ENCODE measurements around the gene MRPL33.

DNA sequence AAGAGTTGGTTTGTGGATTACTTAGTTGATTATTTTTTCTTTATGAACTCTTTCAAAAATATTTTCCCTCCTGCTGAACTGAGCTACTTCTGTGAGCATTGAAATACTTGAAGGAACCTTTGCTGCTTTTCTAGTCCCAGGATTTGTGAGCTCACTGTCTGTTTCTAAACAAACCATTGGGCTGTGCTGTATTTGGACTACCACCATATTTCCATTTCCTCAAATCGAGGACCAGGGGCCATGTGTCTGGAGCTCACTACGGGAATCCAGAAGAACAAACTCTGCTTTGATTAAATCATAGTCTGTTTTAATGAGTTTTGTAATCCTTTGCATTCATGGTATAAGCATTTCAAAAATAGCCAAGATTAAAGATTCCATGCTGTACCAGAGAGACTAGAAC is 1.3 kb downstream of the MRPL33 start:
- TF ChIP-seq, protein P1, sequence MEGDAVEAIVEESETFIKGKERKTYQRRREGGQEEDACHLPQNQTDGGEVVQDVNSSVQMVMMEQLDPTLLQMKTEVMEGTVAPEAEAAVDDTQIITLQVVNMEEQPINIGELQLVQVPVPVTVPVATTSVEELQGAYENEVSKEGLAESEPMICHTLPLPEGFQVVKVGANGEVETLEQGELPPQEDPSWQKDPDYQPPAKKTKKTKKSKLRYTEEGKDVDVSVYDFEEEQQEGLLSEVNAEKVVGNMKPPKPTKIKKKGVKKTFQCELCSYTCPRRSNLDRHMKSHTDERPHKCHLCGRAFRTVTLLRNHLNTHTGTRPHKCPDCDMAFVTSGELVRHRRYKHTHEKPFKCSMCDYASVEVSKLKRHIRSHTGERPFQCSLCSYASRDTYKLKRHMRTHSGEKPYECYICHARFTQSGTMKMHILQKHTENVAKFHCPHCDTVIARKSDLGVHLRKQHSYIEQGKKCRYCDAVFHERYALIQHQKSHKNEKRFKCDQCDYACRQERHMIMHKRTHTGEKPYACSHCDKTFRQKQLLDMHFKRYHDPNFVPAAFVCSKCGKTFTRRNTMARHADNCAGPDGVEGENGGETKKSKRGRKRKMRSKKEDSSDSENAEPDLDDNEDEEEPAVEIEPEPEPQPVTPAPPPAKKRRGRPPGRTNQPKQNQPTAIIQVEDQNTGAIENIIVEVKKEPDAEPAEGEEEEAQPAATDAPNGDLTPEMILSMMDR (IDR thresholded peaks at IDR 0.05) = no peak
- no peak for TF ChIP-seq POLR2A (IDR thresholded peaks at IDR 0.05)
